Natural killer cell treated with Interleukin-12 subunit alpha and Interleukin-12 subunit beta and Interleukin-15 and Interleukin-18, amount 100 ng/mL, for 72 hours (primary cell): Measurements from ENCODE around the gene FHIT. TPM values are rescaled to one million over a fixed set of nuclear protein-coding genes. Genes with fewer than 3 reads are reported as not detected.
"Not testable (repeated sequence)": the region's sequence is repeated elsewhere in the genome, so short reads cannot be mapped to it uniquely, and the experiment has no call there.

Source experiments
- ATAC-seq, 2 donors: fragments of 150-1000 bp; cut with Tn5 transposase in 1 of 2; sonication (Bioruptor Pico), chemical (Tn5 transposase) in 1 of 2; 2 replicates each; pipeline ENCODE4 v1.10.0; 2021
- DNase-seq: peaks from one replicate; pipeline ENCODE4 v3.0.0; 2022; ENCODE audit warnings: low spot score
- H3K27ac Mint-ChIP-seq, 2 donors: 1 replicate in 1 of 2; 2 replicates in 1 of 2; pipeline ENCODE4 v1.8.0; 2022; ENCODE audit warnings: mixed read lengths in 2 of 2, mild to moderate bottlenecking in 1 of 2, moderate library complexity in 1 of 2
- H3K27me3 Mint-ChIP-seq, 2 donors: 1 replicate in 1 of 2; 2 replicates in 1 of 2; pipeline ENCODE4 v1.8.0; 2022; ENCODE audit warnings: mixed read lengths in 2 of 2
- H3K36me3 Mint-ChIP-seq: one replicate; pipeline ENCODE4 v1.8.0; 2022; ENCODE audit warnings: mixed read lengths
- H3K4me1 Mint-ChIP-seq, 2 donors: 1 replicate in 1 of 2; 2 replicates in 1 of 2; pipeline ENCODE4 v1.8.0; 2022; ENCODE audit warnings: low read depth in 2 of 2, mixed read lengths in 2 of 2, mild to moderate bottlenecking in 1 of 2
- H3K4me3 Mint-ChIP-seq: one replicate; pipeline ENCODE4 v1.8.0; 2022; ENCODE audit warnings: mixed read lengths
- H3K9me3 Mint-ChIP-seq: 2 replicates; pipeline ENCODE4 v1.8.0; 2022; ENCODE audit warnings: mixed read lengths
- total RNA-seq, 2 donors: library from RNA; stranded (reverse); gene quantifications; one replicate each; pipeline ENCODE4 v1.2.3, GENCODE V29; 2022

The FHIT gene
- total RNA-seq, 2 donors from 2014 or later = 2.4 to 3.0 TPM

- H3K4me3 Mint-ChIP-seq = no peak overlapping the region
- no peak for ATAC-seq
- DNase-seq = no peak
- H3K27ac Mint-ChIP-seq = no peak overlapping the region
- peaks cover 3% of the 10 kb centered on the region for H3K9me3 Mint-ChIP-seq
- peaks cover 11% of the 10 kb centered on the region for H3K36me3 Mint-ChIP-seq
- H3K4me1 Mint-ChIP-seq = no peaks in the 10 kb centered on the region
- no peaks in the 10 kb centered on the region for H3K27me3 Mint-ChIP-seq
These were observed 339.1 kb downstream of the FHIT start for GRCh38 chr3:60912142-60912541.

- Mint-ChIP-seq H3K27me3 (no peaks in the 10 kb centered on the region), H3K4me1 (no peaks in the 10 kb centered on the region), H3K9me3 (peaks cover 3% of the 10 kb centered on the region), H3K27ac (no peak overlapping the region), H3K36me3 (peaks cover 11% of the 10 kb centered on the region), H3K4me3 (no peak overlapping the region)
- DNase-seq (no peak), ATAC-seq (no peak)
These were observed 341.7 kb downstream of the FHIT start for GRCh38 chr3:60909526-60909925.

- no peaks in the 10 kb centered on the region for H3K4me1 Mint-ChIP-seq
- no peak for DNase-seq
- H3K27ac Mint-ChIP-seq = no peak overlapping the region
- H3K27me3 Mint-ChIP-seq = no peaks in the 10 kb centered on the region
- peaks cover 10% of the 10 kb centered on the region for H3K36me3 Mint-ChIP-seq
- peaks cover 3% of the 10 kb centered on the region for H3K9me3 Mint-ChIP-seq
- ATAC-seq = no peak
- no peak overlapping the region for H3K4me3 Mint-ChIP-seq
These were observed 345.0 kb downstream of the FHIT start for GRCh38 chr3:60906283-60906682.

GRCh38 chr3:60898321-60898720 lies 352.9 kb downstream of the FHIT start:
- no peaks in the 10 kb centered on the region for H3K4me1 Mint-ChIP-seq
- ATAC-seq (no peak), DNase-seq (no peak)
- H3K9me3 Mint-ChIP-seq = no peaks in the 10 kb centered on the region
- no peaks in the 10 kb centered on the region for H3K27me3 Mint-ChIP-seq
- no peak overlapping the region for H3K4me3 Mint-ChIP-seq
- H3K36me3 Mint-ChIP-seq = no peaks in the 10 kb centered on the region
- H3K27ac Mint-ChIP-seq = no peak overlapping the region

- Mint-ChIP-seq H3K4me1 (no peaks in the 10 kb centered on the region), H3K27ac (no peak overlapping the region), H3K27me3 (no peaks in the 10 kb centered on the region), H3K36me3 (no peaks in the 10 kb centered on the region), H3K9me3 (no peaks in the 10 kb centered on the region), H3K4me3 (no peak overlapping the region)
- no peak for ATAC-seq
- no peak for DNase-seq
These were observed 357.3 kb downstream of the FHIT start for GRCh38 chr3:60893946-60894345.

- no peak for DNase-seq
- no peaks in the 10 kb centered on the region for H3K36me3 Mint-ChIP-seq
- no peaks in the 10 kb centered on the region for H3K27me3 Mint-ChIP-seq
- H3K4me1 Mint-ChIP-seq = no peaks in the 10 kb centered on the region
- H3K4me3 Mint-ChIP-seq = no peak overlapping the region
- H3K9me3 Mint-ChIP-seq = peaks cover 3% of the 10 kb centered on the region
- no peak for ATAC-seq
- no peak overlapping the region for H3K27ac Mint-ChIP-seq
These were observed 361.0 kb downstream of the FHIT start for GRCh38 chr3:60890226-60890625.

GRCh38 chr3:60888952-60889351 lies 362.3 kb downstream of the FHIT start:
- DNase-seq, H3K4me3 Mint-ChIP-seq, ATAC-seq, H3K27me3 Mint-ChIP-seq, H3K9me3 Mint-ChIP-seq, H3K36me3 Mint-ChIP-seq, H3K27ac Mint-ChIP-seq, H3K4me1 Mint-ChIP-seq: not testable (repeated sequence)

- no peak for DNase-seq
- ATAC-seq = no peak
- no peaks in the 10 kb centered on the region for H3K36me3 Mint-ChIP-seq
- H3K27me3 Mint-ChIP-seq = no peaks in the 10 kb centered on the region
- H3K4me3 Mint-ChIP-seq = no peak overlapping the region
- H3K9me3 Mint-ChIP-seq = peaks cover 9% of the 10 kb centered on the region
- H3K4me1 Mint-ChIP-seq = no peaks in the 10 kb centered on the region
- no peak overlapping the region for H3K27ac Mint-ChIP-seq
These were observed 363.7 kb downstream of the FHIT start for GRCh38 chr3:60887574-60887973.

GRCh38 chr3:60886518-60886917 lies 364.7 kb downstream of the FHIT start:
- no peaks in the 10 kb centered on the region for H3K36me3 Mint-ChIP-seq
- DNase-seq (no peak), ATAC-seq (no peak)
- H3K27ac Mint-ChIP-seq = no peak overlapping the region
- H3K27me3 Mint-ChIP-seq = no peaks in the 10 kb centered on the region
- H3K4me1 Mint-ChIP-seq = no peaks in the 10 kb centered on the region
- no peak overlapping the region for H3K4me3 Mint-ChIP-seq
- peaks cover 14% of the 10 kb centered on the region for H3K9me3 Mint-ChIP-seq

- no peaks in the 10 kb centered on the region for H3K4me1 Mint-ChIP-seq
- H3K36me3 Mint-ChIP-seq = peaks cover 14% of the 10 kb centered on the region
- ATAC-seq (no peak), DNase-seq (no peak)
- no peaks in the 10 kb centered on the region for H3K27me3 Mint-ChIP-seq
- H3K4me3 Mint-ChIP-seq = no peak overlapping the region
- H3K9me3 Mint-ChIP-seq = peaks cover 24% of the 10 kb centered on the region
- no peak overlapping the region for H3K27ac Mint-ChIP-seq
These were observed 367.2 kb downstream of the FHIT start for GRCh38 chr3:60884005-60884404.

GRCh38 chr3:60877188-60877587 lies 374.1 kb downstream of the FHIT start:
- Mint-ChIP-seq H3K27ac (no peak overlapping the region), H3K9me3 (peaks cover 15% of the 10 kb centered on the region), H3K27me3 (no peaks in the 10 kb centered on the region), H3K36me3 (peaks cover 14% of the 10 kb centered on the region), H3K4me3 (no peak overlapping the region), H3K4me1 (no peaks in the 10 kb centered on the region)
- ATAC-seq = no peak
- no peak for DNase-seq

GRCh38 chr3:60870396-60870795 lies 380.9 kb downstream of the FHIT start:
- no peak for ATAC-seq
- Mint-ChIP-seq H3K27me3 (no peaks in the 10 kb centered on the region), H3K36me3 (no peaks in the 10 kb centered on the region), H3K4me1 (no peaks in the 10 kb centered on the region), H3K27ac (no peak overlapping the region), H3K9me3 (peaks cover 9% of the 10 kb centered on the region), H3K4me3 (no peak overlapping the region)
- no peak for DNase-seq

GRCh38 chr3:60867200-60867599 lies 384.1 kb downstream of the FHIT start:
- H3K27ac Mint-ChIP-seq = no peak overlapping the region
- H3K4me1 Mint-ChIP-seq = no peaks in the 10 kb centered on the region
- ATAC-seq (no peak), DNase-seq (no peak)
- no peaks in the 10 kb centered on the region for H3K36me3 Mint-ChIP-seq
- H3K4me3 Mint-ChIP-seq = no peak overlapping the region
- no peaks in the 10 kb centered on the region for H3K27me3 Mint-ChIP-seq
- peaks cover 13% of the 10 kb centered on the region for H3K9me3 Mint-ChIP-seq

GRCh38 chr3:60856257-60857046 lies 394.8 kb downstream of the FHIT start:
- DNase-seq = no peak
- no peak for ATAC-seq
- Mint-ChIP-seq H3K27ac (no peak overlapping the region), H3K36me3 (no peaks in the 10 kb centered on the region), H3K9me3 (peaks cover 7% of the 10 kb centered on the region), H3K4me3 (no peak overlapping the region), H3K4me1 (no peaks in the 10 kb centered on the region), H3K27me3 (no peaks in the 10 kb centered on the region)

GRCh38 chr3:60855250-60855649 lies 396.0 kb downstream of the FHIT start:
- Mint-ChIP-seq H3K27ac (no peak overlapping the region), H3K36me3 (no peaks in the 10 kb centered on the region), H3K27me3 (no peaks in the 10 kb centered on the region), H3K9me3 (peaks cover 10% of the 10 kb centered on the region), H3K4me3 (no peak overlapping the region), H3K4me1 (no peaks in the 10 kb centered on the region)
- no peak for DNase-seq
- no peak for ATAC-seq
